KMS-11 (cell line): ENCODE measurements around the gene ZFP30.

ENCODE experiments used
- H2AFZ ChIP-seq: fragments of 200-600 bp; sonication (generic); 2 replicates; pipeline ENCODE4 v1.6.1; 2016; ENCODE audit warnings: antibody characterized with exemption, mixed run types, low read depth
- H3K27ac ChIP-seq: fragments of 200-600 bp; sonication (generic); 2 replicates; pipeline ENCODE4 v1.6.1; 2016; ENCODE audit warnings: mild to moderate bottlenecking, mixed run types
- H3K27me3 ChIP-seq: fragments of 200-600 bp; sonication (generic); 2 replicates; pipeline ENCODE4 v1.6.1; 2017; ENCODE audit warnings: mild to moderate bottlenecking, low read depth, mixed run types, moderate library complexity; ENCODE audit not compliant: insufficient read depth
- H3K36me3 ChIP-seq: fragments of 200-600 bp; sonication (generic); 2 replicates; pipeline ENCODE4 v1.6.1; 2017; ENCODE audit warnings: mild to moderate bottlenecking, mixed run types; ENCODE audit not compliant: insufficient read depth
- H3K4me1 ChIP-seq: fragments of 200-600 bp; sonication (generic); 2 replicates; pipeline ENCODE4 v1.6.1; 2016; ENCODE audit warnings: mild to moderate bottlenecking, low read depth, mixed run types; ENCODE audit not compliant: poor library complexity, severe bottlenecking
- H3K4me2 ChIP-seq: fragments of 200-600 bp; sonication (generic); 2 replicates; pipeline ENCODE4 v1.7.0; 2016; ENCODE audit warnings: mild to moderate bottlenecking, mixed run types
- H3K4me3 ChIP-seq: fragments of 200-600 bp; sonication (generic); IDR thresholded peaks from 2 replicates; pipeline ENCODE4 v1.6.1; 2017; ENCODE audit warnings: low read depth, low read length, mixed read lengths; ENCODE audit not compliant: insufficient read depth
- H3K79me2 ChIP-seq: fragments of 200-600 bp; sonication (generic); 2 replicates; pipeline ENCODE4 v1.6.1; 2016; ENCODE audit warnings: low read depth, mixed run types; ENCODE audit not compliant: insufficient read depth
- H3K9ac ChIP-seq: fragments of 200-600 bp; sonication (generic); 2 replicates; pipeline ENCODE4 v1.6.1; 2016; ENCODE audit warnings: mild to moderate bottlenecking, mixed run types
- H4K20me1 ChIP-seq: fragments of 200-600 bp; sonication (generic); 2 replicates; pipeline ENCODE4 v1.6.1; 2016; ENCODE audit warnings: mild to moderate bottlenecking, mixed run types; ENCODE audit not compliant: insufficient read depth
- CTCF ChIP-seq: fragments of 200-600 bp; sonication (generic); conservative IDR thresholded peaks from 2 replicates; pipeline ENCODE4 v1.6.1; 2017; ENCODE audit warnings: low read depth, mild to moderate bottlenecking, antibody characterized with exemption, low read length, moderate library complexity, mixed read lengths

The ZFP30 gene

GRCh38 chr19:37655301-37655688 lies at the start of gene ZFP30:
Gene ZFP30, minus strand, starts transcription at chr19:37655465. Its CDS starts 7,643 bp downstream, at chr19:37647822.
- Histone ChIP-seq H3K9ac (peak within 1 kb of the TSS; percentile 25; the same call in 1 of the 2 replicates), H3K79me2 (no peaks in the 10 kb centered on the region), H3K4me3 (no peak within 1 kb of the TSS), H3K4me1 (peaks cover 3% of the 10 kb centered on the region), H3K27me3 (no peaks in the 10 kb centered on the region), H3K27ac (peak within 1 kb of the TSS; percentile 43; the same call in 1 of the 2 replicates), H2AFZ (peak within 1 kb of the TSS; percentile 54), H3K4me2 (peak within 1 kb of the TSS; percentile 29), H4K20me1 (no peaks in the 10 kb centered on the region), H3K36me3 (no peaks in the 10 kb centered on the region)
- TF ChIP-seq CTCF, result no peak

GRCh38 chr19:37699057-37699456 lies 43.8 kb upstream of the ZFP30 start:
- no peak for TF ChIP-seq CTCF
- Histone ChIP-seq H3K79me2 (no peaks in the 10 kb centered on the region), H4K20me1 (no peaks in the 10 kb centered on the region), H3K27me3 (no peaks in the 10 kb centered on the region), H3K27ac (no peak overlapping the region), H3K9ac (no peak overlapping the region), H3K4me1 (no peaks in the 10 kb centered on the region), H3K4me3 (no peak overlapping the region), H3K4me2 (no peak overlapping the region), H3K36me3 (no peaks in the 10 kb centered on the region), H2AFZ (no peak overlapping the region)

GRCh38 chr19:37698216-37698615 lies 43.0 kb upstream of the ZFP30 start:
- Histone ChIP-seq H3K27ac (no peak overlapping the region), H3K27me3 (no peaks in the 10 kb centered on the region), H3K36me3 (no peaks in the 10 kb centered on the region), H3K9ac (no peak overlapping the region), H4K20me1 (no peaks in the 10 kb centered on the region), H3K4me2 (no peak overlapping the region), H3K4me1 (no peaks in the 10 kb centered on the region), H2AFZ (no peak overlapping the region), H3K79me2 (no peaks in the 10 kb centered on the region), H3K4me3 (no peak overlapping the region)
- TF ChIP-seq CTCF, result no peak

GRCh38 chr19:37695144-37695899 lies 40.1 kb upstream of the ZFP30 start:
- Histone ChIP-seq H3K9ac (no peak overlapping the region), H3K4me3 (no peak overlapping the region), H2AFZ (no peak overlapping the region), H3K27me3 (no peaks in the 10 kb centered on the region), H3K4me1 (no peaks in the 10 kb centered on the region), H3K79me2 (no peaks in the 10 kb centered on the region), H3K27ac (no peak overlapping the region), H4K20me1 (no peaks in the 10 kb centered on the region), H3K36me3 (no peaks in the 10 kb centered on the region), H3K4me2 (no peak overlapping the region)
- TF ChIP-seq CTCF, result no peak
